HFFc6 (cell line): Measurements from ENCODE around the gene ANKRD55. TPM values are rescaled to one million over a fixed set of nuclear protein-coding genes. Genes with fewer than 3 reads are reported as not detected.
A peak's percentile ranks its signal among the peaks of the same experiment; 100 is the strongest.
"Not testable (repeated sequence)": the region's sequence is repeated elsewhere in the genome, so short reads cannot be mapped to it uniquely, and the experiment has no call there.

Experiments
- DNase-seq: peaks from one replicate; pipeline ENCODE4 v3.0.0-alpha.2; 2018
- H3K27ac Mint-ChIP-seq: 2 replicates; pipeline ENCODE4 v1.8.0; 2020; ENCODE audit warnings: mild to moderate bottlenecking, mixed read lengths
- H3K27me3 Mint-ChIP-seq: 2 replicates; pipeline ENCODE4 v1.8.0; 2021; ENCODE audit warnings: mild to moderate bottlenecking, moderate library complexity, mixed read lengths; ENCODE audit not compliant: insufficient read depth
- H3K36me3 Mint-ChIP-seq: 2 replicates; pipeline ENCODE4 v1.8.0; 2021; ENCODE audit warnings: low read depth, mixed read lengths
- H3K4me1 Mint-ChIP-seq: 2 replicates; pipeline ENCODE4 v1.8.0; 2020; ENCODE audit warnings: low read depth, mixed read lengths
- H3K4me3 Mint-ChIP-seq: 2 replicates; pipeline ENCODE4 v1.8.0; 2020; ENCODE audit warnings: mild to moderate bottlenecking, moderate library complexity, mixed read lengths
- H3K9me3 Mint-ChIP-seq: 2 replicates; pipeline ENCODE4 v1.8.0; 2020; ENCODE audit warnings: mild to moderate bottlenecking, mixed read lengths
- total RNA-seq, 6 experiments: library from RNA; stranded (reverse); fragmentation: NEBNext Ultra II Directional; extraction: Animal tissue kit (Norgen Biotek cat#: 25700); gene quantifications; 2 replicates in 1 of 6; 3 replicates in 5 of 6; pipeline ENCODE4 v1.2.3, GENCODE V29; 2021
- TF ChIP-seq, protein P1 (sequence below): fragments of 200-600 bp; sonication (generic); IDR thresholded peaks from 2 replicates; pipeline ENCODE4 v1.5.0; 2021; ENCODE audit warnings: antibody characterized with exemption, mild to moderate bottlenecking

ANKRD55 gene
- total RNA-seq, 6 experiments from 2014 or later: not detected

DNA sequence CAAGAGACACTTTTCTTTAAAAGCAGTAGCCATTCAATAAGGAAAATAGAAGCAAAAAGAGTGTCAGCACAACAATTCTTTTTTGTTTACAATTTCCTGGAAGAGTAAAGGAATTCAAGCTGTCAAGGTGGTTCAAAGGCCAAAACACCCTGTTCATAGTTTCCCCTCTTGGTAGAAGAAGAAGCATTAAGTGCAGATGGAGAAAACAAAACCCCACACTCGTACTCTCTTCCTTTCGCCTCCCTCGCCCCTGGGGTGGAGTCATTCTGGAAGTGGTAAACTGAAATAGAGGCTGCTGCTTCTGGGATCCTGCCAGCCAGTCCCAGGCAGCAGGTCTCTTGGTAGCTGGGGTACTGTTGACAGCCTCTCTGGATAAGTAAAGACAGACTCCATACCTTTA is 105.0 kb downstream of the ANKRD55 start:
- Mint-ChIP-seq H3K4me3 (no peak overlapping the region), H3K36me3 (peaks cover 7% of the 10 kb centered on the region), H3K4me1 (peaks cover 25% of the 10 kb centered on the region), H3K27ac (no peak overlapping the region), H3K27me3 (no peaks in the 10 kb centered on the region), H3K9me3 (peaks cover 8% of the 10 kb centered on the region; the same call in 1 of the 2 replicates)
- TF ChIP-seq, protein P1, sequence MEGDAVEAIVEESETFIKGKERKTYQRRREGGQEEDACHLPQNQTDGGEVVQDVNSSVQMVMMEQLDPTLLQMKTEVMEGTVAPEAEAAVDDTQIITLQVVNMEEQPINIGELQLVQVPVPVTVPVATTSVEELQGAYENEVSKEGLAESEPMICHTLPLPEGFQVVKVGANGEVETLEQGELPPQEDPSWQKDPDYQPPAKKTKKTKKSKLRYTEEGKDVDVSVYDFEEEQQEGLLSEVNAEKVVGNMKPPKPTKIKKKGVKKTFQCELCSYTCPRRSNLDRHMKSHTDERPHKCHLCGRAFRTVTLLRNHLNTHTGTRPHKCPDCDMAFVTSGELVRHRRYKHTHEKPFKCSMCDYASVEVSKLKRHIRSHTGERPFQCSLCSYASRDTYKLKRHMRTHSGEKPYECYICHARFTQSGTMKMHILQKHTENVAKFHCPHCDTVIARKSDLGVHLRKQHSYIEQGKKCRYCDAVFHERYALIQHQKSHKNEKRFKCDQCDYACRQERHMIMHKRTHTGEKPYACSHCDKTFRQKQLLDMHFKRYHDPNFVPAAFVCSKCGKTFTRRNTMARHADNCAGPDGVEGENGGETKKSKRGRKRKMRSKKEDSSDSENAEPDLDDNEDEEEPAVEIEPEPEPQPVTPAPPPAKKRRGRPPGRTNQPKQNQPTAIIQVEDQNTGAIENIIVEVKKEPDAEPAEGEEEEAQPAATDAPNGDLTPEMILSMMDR: no peak
- DNase-seq: no peak

DNA sequence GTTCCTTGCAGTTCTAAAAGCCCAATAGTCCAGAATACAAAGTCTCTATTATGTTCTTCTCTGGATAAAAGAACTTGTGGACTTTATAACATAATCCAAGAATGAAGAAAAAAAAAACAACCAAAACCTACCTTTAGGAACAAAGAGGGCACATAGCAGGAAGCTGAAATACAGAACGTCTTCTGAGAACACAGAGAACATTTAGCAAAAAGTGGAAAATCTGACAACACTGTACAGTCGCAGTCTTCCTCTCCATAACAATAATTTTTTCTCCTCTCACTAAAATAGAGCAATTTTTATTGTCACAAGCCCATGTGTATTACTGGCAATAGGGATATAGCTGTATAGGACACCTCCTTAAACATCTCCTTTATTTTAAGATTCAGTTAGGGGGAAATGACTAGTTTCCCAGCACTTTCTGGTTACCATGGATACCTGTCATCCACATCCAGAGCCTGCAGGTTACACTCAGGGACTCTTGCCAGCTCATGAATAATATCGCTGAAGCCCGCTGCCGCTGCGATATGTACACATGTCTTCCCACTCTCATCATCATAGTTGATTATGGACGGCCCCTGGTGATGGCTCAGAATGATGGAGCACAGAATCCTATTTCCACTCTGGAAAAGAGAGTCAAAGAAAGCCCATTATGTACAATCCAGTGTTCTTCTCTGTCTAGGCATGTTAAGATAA is 106.5 kb downstream of the ANKRD55 start:
- Mint-ChIP-seq H3K27me3 (no peaks in the 10 kb centered on the region), H3K9me3 (peaks cover 8% of the 10 kb centered on the region; the same call in 1 of the 2 replicates), H3K27ac (no peak overlapping the region), H3K4me1 (peaks cover 38% of the 10 kb centered on the region), H3K36me3 (peaks cover 7% of the 10 kb centered on the region), H3K4me3 (no peak overlapping the region)
- TF ChIP-seq, protein P1: no peak
- no peak for DNase-seq

- H3K27ac Mint-ChIP-seq: peak overlapping the region; percentile 92
- H3K36me3 Mint-ChIP-seq: no peaks in the 10 kb centered on the region
- TF ChIP-seq, protein P1: no peak
- no peaks in the 10 kb centered on the region for H3K9me3 Mint-ChIP-seq
- DNase-seq: peak; percentile 97
- H3K4me3 Mint-ChIP-seq: peak overlapping the region; percentile 52
- no peaks in the 10 kb centered on the region for H3K27me3 Mint-ChIP-seq
- peaks cover 31% of the 10 kb centered on the region for H3K4me1 Mint-ChIP-seq
These were observed 109.4 kb downstream of the ANKRD55 start for GRCh38 chr5:56123531-56124243.

GRCh38 chr5:56122360-56122985 is 110.7 kb downstream of the ANKRD55 start:
- not testable (repeated sequence) for H3K9me3 Mint-ChIP-seq, H3K4me3 Mint-ChIP-seq, H3K27me3 Mint-ChIP-seq, DNase-seq, H3K36me3 Mint-ChIP-seq
- peaks cover 31% of the 10 kb centered on the region for H3K4me1 Mint-ChIP-seq
- peak overlapping the region; percentile 92 for H3K27ac Mint-ChIP-seq

DNA sequence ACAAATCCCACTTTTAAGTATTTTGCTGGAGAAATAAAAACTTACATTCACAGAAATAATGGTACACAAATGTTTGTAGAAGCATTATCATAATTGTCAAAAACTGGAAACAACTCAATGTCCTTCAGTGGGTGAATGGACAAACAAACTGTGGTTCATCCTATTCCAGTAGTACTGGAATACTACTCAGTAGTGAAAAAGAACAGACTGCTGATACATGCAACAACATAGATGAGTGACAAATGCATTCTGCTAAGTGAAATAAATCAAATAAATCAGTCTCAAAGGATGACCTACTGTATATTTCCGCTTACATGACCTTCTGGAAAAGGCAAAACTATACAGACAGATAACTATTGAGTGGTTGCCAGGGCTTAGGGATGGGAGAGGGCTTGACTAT is 114.1 kb downstream of the ANKRD55 start:
- no peak for DNase-seq
- Mint-ChIP-seq H3K9me3 (no peaks in the 10 kb centered on the region), H3K27me3 (no peaks in the 10 kb centered on the region), H3K4me1 (peaks cover 23% of the 10 kb centered on the region), H3K27ac (no peak overlapping the region), H3K36me3 (no peaks in the 10 kb centered on the region), H3K4me3 (no peak overlapping the region)
- TF ChIP-seq, protein P1: no peak
